Brain pericyte (primary cell): Measurements from ENCODE around the gene GPR34.

ENCODE experiments used
- DNase-seq: peaks from one replicate; pipeline ENCODE4 v3.0.0-alpha.2; 2012; ENCODE audit warnings: low read depth, low spot score

Gene GPR34

GRCh38 chrX:41734530-41734929 lies 45.8 kb downstream of the GPR34 start:
- no peak for DNase-seq

GRCh38 chrX:41737065-41737464 lies 48.3 kb downstream of the GPR34 start:
- DNase-seq, result no peak

GRCh38 chrX:41739871-41740270 lies 51.1 kb downstream of the GPR34 start:
- no peak for DNase-seq
